Stimulated activated CD8-positive, alpha-beta memory T cell treated with anti-CD3 and anti-CD28 coated beads, Interleukin-2, amount 100 ng/mL, for 48 hours (primary cell): Measurements from ENCODE around the gene ZNF621.
"Not testable (repeated sequence)": the region's sequence is repeated elsewhere in the genome, so short reads cannot be mapped to it uniquely, and the experiment has no call there.

ENCODE experiments used
- DNase-seq, 2 donors: peaks; one replicate each; pipeline ENCODE4 v3.0.0-alpha.2; 2020; ENCODE audit warnings: low read depth in 2 of 2

Gene ZNF621

DNA sequence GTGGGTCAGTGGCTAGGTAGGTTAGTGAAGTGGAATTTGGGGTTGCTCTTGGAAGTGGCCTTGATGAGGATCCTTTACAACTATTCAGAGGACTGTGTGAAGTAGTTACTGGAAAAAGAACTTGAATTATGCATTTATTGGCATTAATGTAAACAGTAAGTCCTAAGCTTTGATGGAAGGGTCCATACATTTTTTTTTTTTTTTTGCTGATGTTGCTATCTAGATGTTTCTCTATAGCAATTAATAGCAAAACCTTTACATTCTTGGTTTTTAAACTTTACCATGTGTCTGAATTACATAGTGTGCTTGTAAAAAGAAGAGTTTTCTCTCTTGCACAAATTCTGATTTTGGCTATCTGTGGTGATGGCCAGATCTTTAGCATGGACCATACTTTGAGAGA, 9.5 kb downstream of the ZNF621 start:
- no peak for DNase-seq

GRCh38 chr3:40546816-40547215, 22.1 kb downstream of the ZNF621 start:
- DNase-seq: no peak

DNA sequence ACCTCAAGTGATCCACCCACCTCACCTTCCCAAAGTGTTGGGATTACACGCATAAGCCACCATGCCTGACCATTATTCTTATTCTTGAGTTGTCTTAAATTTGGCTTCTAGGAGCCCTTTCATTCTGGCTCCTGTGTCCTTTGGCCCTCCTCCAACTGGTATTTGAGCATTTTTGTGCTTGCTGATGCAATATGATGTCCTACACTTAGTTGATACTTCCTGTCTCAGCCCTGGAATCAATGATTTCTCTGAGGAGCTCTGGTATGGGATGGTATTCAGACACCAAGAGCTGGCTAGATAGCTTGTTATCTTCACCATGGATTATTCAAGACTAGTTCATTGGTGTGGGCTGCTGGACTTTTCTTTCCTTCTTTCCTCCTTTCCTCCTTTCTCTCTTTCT, 25.4 kb downstream of the ZNF621 start:
- no peak for DNase-seq

DNA sequence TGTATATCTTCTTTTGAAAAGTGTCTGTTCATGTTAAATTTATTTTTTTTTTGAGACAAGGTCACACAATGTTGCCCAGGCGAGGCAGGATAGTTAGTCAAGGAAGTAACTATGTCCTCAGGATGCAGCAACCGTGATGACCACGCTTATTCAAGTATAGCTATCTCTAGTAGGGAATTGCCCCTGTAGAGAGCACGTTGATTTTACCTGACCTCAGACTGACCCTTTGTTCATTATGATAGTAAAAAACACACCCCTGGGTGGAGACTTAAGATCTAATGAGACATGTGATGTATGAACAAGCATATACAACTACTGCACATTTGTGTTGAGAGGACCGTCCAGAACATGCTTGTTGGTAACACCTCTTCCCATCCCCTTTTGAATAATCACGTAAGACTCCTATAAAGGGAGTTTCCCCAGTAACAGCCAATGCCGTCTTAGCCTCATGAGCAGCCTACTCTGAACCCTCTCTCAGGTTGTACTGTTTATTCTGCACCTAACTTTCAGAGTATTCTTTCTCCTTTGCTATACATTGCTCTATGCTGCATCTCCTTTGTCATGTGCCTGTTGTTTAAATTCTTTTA, 32.9 kb downstream of the ZNF621 start:
- no peak for DNase-seq

DNA sequence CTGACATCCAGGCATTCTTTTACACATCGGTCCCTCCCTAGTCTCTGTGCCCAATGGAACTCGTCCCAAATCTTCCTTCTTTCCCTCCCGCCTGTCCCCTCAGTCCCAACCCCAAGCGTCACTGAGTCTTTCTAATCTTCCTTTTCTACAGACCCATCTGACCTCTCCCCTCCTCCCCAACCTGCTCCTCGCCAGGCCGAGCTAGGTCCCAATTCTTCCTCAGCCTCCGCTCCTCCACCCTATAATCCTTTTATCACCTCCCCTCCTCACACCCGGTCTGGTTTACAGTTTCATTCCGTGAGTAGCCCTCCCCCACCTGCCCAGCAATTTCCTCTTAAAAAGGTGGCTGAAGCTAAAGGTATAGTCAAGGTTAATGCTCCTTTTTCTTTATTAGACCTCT, 37.7 kb downstream of the ZNF621 start:
- not testable (repeated sequence) for DNase-seq

- DNase-seq: not testable (repeated sequence)
Measured at GRCh38 chr3:40565629-40566028, 40.9 kb downstream of the ZNF621 start.

DNA sequence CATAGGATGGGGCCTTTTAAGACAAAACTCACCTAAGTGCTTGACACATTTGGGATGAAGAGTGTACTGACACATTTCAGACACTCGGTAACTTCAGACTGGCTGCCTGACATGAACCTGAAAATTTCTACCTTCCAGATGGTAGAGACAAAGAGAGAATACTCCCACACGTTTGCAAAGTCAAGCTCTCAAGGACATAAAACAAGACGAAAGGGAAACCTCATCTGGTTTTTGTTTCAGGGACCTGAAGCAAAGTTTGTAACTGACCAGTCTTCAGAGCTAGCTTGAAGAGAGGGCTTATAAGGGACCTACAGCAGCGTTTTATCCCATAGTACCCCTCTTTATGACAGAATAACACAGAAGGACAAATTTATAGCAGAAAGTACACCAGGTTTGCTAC, 41.9 kb downstream of the ZNF621 start:
- no peak for DNase-seq

DNA sequence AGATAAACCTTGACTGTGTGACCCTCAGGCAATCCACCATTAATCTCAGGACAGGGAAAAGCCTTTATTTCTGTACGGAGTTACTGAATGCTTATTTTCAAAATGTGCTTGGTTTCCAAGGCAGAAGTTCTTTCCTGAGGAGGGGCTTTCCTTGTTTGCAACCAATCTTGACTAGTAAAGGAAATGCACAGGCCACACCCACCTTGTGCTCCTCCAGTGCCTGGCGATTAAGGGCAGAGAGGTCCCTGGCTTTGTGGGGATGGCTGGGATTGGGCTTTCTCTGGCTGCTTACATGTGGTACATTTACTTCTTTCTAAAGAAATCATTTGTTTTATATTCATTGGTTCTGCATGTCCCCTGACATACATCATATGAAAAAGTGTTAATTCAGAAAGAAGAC, 47.8 kb downstream of the ZNF621 start:
- DNase-seq: no peak

DNA sequence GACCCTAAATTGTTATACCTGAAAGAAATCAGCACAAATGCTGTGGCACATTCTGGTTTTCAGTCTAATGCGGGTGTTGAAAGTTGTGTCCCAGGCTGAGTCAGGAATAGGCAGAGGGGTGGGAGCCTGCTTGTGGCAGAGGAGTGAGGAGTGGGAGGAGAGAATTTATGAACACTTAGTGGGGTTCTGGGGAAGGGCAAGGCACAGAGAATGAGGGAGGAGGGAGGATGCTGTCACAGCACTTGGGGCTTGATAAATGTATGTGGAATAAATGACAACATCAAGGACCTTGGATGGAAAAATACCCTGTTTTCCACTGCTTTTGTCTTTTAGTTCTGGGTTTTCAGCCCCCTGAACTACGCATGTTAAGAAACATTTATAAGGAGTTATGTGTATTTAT, 49.3 kb downstream of the ZNF621 start:
- DNase-seq: no peak

GRCh38 chr3:40574661-40575060, 49.9 kb downstream of the ZNF621 start:
- DNase-seq: no peak

DNA sequence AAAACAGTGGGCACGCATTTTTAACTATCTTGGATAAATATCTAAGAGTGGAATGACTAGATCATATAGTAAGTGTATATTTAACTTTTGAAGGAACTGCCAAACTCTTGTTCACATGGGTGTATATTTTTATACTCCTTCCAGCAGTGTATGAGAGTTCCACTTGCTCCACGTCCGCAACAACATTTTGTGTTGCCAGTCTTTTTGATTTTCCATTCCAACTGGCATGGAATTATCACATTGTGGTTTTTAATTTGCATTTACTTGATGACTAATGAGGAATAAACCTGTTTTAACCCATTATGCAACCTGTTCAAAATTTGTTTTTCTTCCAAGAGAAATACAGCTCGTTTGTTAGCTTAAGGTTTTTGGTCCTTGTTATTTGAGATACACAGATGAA, 51.6 kb downstream of the ZNF621 start:
- no peak for DNase-seq

- DNase-seq: peak; percentile 15 to 40
Measured at GRCh38 chr3:40580494-40581091, 55.8 kb downstream of the ZNF621 start.

- no peak for DNase-seq
Measured at GRCh38 chr3:40581166-40581565, 56.4 kb downstream of the ZNF621 start.

DNA sequence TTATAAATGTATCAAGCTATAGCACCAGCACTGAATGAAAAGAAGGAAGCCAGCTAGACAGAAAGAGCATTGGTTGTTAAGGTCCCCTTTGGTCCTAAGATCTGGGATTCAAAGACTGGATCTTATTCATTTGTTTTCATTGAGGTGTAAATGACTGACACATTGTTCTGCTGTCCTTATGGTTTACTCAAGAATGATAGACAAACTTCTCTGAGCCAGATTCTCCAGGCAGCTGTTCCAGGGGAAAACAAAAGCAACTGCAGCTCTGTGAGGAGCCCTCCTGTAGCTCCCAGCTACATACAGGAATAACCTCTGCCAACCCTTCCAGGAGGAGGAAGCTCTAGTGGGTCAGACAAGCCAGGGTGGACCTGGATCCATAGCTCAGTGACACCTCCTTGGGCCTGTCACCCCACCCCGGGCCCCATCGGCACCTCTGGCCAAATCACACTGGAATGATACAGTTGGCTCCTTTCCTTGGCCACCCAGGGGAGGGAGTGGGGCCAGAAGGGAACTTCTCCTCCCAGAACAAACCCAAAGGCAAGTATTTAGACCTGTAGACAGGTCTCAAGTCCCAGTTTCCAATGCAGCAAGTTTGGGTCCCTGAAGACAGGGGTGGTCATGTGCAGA, 57.8 kb downstream of the ZNF621 start:
- no peak for DNase-seq

- DNase-seq: no peak
Measured at GRCh38 chr3:40583691-40584090, 58.9 kb downstream of the ZNF621 start.

DNA sequence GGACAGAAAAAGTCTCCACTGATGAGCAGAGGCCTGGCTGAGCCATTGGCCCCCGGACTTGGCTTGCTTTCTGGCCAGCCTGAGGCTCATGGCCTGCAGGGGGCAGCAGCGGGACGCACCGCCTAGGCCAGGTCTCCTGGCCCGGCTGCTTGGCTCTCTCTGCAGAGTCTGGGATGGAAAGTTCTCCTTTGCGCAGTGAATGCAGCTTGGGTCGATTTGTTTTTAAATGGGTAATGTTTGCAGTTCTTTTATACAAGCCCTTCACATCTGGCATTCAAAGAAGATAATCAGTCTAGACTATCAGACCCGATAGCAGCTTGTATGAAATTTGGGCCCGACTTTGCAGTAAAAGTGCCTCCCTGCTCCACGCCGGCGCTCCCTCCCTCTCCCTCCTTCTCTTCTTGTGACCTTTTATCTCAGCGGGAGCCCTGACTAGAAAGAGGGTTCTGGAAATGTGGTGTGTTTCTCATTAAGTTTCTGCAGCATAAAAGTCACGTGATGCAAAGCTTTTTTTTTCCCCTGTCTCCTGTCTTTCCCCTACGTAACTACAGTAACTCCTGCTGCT, 59.9 kb downstream of the ZNF621 start:
- DNase-seq: peak; percentile 66 to 67

DNA sequence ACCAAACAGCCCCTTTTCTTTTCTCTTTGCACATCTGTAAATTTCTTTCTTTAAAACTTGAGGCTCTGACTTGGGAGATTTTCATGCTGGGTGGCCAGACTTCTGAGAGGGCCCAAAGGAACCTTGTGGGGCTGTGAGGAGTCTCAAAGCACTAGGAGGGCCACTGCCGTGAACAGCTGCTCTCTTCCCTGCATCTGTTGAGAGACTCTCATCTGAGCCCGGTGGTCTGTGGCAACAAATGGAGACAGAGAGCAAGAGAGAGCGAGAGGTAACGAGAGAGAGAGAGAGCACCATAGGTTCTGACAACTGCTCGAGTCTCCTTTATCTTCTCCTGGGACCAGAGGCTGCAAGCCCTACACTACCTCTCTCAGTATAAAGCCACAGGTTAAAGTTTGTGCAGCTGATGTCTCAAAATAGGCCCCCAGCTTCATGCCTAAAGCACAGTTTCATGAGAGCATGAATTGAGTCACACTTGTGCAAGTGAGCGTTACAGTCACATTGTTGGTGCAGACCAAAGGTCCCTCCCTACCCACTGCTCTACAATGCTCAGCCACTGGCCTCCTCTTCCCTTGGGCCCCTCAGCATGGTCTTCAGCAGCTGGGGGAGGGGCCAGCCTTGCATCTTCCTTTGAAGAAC, 60.7 kb downstream of the ZNF621 start:
- DNase-seq: no peak

- DNase-seq: no peak
Measured at GRCh38 chr3:40586901-40587300, 62.1 kb downstream of the ZNF621 start.

DNA sequence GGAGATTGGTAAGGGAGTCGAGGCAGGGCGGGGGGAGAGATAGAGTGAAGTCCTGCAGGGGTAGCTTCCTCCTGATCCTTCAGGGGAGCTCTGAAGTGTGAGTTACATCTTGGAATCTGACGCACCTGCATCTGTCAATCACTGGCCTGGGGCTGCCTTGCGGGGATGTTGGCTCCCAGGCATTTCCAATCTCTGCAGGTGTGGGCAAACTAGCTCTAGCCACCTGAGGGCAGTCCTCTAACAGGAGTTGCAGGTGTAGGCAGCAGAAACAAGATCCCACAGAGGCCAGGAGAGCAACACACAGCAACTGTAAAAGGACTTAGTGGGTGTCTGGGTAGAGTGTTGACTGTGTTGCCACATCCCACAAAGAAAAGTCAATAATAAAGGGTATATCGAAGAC, 63.6 kb downstream of the ZNF621 start:
- no peak for DNase-seq
